GM10266 (cell line): ENCODE data around the gene RGS9.
A peak's percentile ranks its signal among the peaks of the same experiment; 100 is the strongest.

Source experiments
- DNase-seq: peaks from one replicate; pipeline ENCODE4 v3.0.0; 2012; ENCODE audit errors: extremely low spot score
- CTCF ChIP-seq: IDR thresholded peaks from 2 replicates; pipeline ENCODE4 v1.5.1; 2012; ENCODE audit warnings: mild to moderate bottlenecking, low read depth; ENCODE audit not compliant: control insufficient read depth, insufficient read depth; ENCODE audit errors: missing control alignments

The RGS9 gene

GRCh38 chr17:65228734-65229620 is 91.8 kb downstream of the RGS9 start:
- DNase-seq: peak; percentile 71
- no peak for TF ChIP-seq CTCF

- no peak for TF ChIP-seq CTCF
- no peak for DNase-seq
Measured at GRCh38 chr17:65229621-65229995, 92.4 kb downstream of the RGS9 start.

- no peak for DNase-seq
- TF ChIP-seq CTCF: no peak
Measured at GRCh38 chr17:65230040-65230439, 92.9 kb downstream of the RGS9 start.

GRCh38 chr17:65231086-65231485 is 93.9 kb downstream of the RGS9 start:
- TF ChIP-seq CTCF: no peak
- DNase-seq: no peak

- peak; percentile 68 for DNase-seq
- TF ChIP-seq CTCF: peak; percentile 78
Measured at GRCh38 chr17:65231662-65232335, 94.6 kb downstream of the RGS9 start.

- no peak for TF ChIP-seq CTCF
- no peak for DNase-seq
Measured at GRCh38 chr17:65235284-65235683, 98.1 kb downstream of the RGS9 start.

GRCh38 chr17:65236321-65236720 is 99.2 kb downstream of the RGS9 start:
- DNase-seq: no peak
- TF ChIP-seq CTCF: no peak
